ENCODE data around the gene WNK2. TPM values are rescaled to one million over a fixed set of nuclear protein-coding genes. Genes with fewer than 3 reads are reported as not detected.

Gene WNK2
- total RNA-seq, 2 donors from 2014 or later: 2.6 to 3.8 TPM

DNA sequence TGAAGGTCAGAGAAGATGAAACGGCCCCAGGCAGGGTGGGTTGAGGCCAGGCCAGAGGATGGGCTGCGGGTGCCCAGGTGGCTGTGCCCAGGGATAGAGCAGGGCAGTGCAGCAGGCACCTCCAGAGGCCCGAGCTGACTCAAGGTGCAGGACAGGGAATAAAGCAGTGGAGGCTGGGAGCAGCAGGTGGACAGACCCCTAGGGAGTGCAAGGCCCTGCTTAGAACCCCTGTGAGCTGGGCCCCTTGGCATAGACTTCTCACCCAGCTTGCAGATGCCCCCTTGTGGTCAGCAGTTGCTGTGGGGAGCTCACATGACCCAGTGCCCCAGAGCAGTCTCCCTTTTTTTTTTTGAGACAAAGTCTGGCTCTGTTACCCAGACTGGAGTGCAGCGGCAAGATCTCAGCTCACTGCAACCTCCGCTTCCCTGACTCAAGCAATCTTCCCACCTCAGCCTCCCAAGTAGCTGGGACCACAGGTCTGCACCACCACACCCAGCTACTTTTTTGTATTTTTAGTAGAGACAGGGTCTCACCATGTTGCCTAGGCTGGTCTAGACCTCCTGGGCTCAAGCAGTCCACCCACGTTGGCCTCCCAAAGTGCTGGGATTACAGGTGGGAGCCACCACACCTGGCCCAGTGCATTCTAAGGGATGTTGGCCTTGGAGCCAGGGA is 118.8 kb downstream of the WNK2 start:
- H3K27ac Mint-ChIP-seq: peak overlapping the region in 1 of 2 donors; percentile 5
- ATAC-seq (peak; percentile 71 to 83), DNase-seq (ENCODE audit: low spot score in 2 of 2) (peak; percentile 54 to 63)
- no peaks in the 10 kb centered on the region for H3K36me3 Mint-ChIP-seq
- H3K9me3 Mint-ChIP-seq: no peaks in the 10 kb centered on the region

DNA sequence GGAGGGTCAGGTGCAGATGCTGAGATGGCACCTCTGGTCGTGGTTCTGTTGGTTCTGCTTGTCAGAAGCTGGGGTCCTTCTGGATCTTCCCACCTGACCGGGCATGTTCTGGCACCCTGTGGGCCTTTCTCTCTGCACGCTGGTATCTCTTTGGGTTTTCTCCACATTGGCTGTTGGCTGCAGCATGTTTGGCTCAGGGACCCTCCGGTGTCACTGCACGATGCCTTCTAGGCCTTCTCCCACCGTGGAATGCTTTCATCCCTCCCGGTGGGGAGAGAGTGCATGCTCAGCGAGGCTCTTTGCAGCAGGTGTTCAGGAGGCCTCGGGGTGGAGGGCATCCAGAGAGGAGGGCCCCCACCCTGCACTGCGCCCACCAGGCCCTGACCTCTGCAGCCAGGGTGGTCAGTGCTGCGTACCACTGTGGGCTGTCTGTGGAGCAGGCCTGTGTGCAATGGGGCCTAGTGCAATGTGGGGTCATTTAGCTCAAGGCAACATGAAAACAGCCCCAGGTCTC is 119.4 kb downstream of the WNK2 start:
- Mint-ChIP-seq H3K9me3 (no peaks in the 10 kb centered on the region), H3K27ac (no peak overlapping the region), H3K36me3 (no peaks in the 10 kb centered on the region)
- DNase-seq (ENCODE audit: low spot score in 2 of 2) (peak in 1 of 2 donors; percentile 54), ATAC-seq (no peak)

DNA sequence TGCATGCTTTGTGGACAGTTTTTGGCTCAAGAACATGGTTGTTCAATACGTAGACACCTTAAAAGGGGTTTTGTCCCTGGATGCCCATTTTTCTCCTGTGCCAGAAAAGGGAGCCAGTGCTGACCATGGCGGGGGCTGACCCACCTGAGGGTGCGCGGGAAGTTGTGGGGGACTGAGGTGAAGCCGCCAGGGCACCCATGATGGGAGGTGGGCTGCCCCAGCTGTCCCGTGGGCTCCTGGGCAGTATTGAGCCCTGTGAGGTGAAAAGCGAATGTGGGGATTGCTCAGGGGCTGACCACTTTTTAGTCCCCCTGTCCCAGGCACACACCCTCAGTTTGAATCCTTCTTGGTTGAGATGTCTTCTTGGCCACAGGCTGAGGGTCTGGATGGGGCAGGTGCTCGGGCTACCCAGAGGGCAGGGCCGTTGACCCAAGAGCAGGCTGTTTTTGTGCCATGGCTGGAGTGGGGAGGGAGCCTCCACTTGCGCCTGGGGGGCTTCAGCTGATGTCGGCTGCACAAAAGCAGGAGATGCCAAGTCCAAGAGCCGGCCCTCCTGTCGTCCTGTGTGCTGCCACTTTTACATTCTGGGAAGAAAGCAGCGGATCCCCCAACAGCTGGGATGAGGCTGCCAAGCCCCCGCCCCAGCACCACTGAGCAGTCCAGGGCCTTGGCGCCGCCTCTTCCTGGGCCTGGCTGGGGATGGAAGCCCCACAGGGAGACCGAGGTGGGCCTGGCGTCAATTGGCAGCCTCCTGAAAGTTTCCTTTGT is 120.1 kb downstream of the WNK2 start:
- Mint-ChIP-seq H3K27ac (no peak overlapping the region), H3K9me3 (no peaks in the 10 kb centered on the region), H3K36me3 (no peaks in the 10 kb centered on the region)
- no peak for ATAC-seq
- DNase-seq (ENCODE audit: low spot score in 2 of 2): peak in 1 of 2 donors; percentile 47

DNA sequence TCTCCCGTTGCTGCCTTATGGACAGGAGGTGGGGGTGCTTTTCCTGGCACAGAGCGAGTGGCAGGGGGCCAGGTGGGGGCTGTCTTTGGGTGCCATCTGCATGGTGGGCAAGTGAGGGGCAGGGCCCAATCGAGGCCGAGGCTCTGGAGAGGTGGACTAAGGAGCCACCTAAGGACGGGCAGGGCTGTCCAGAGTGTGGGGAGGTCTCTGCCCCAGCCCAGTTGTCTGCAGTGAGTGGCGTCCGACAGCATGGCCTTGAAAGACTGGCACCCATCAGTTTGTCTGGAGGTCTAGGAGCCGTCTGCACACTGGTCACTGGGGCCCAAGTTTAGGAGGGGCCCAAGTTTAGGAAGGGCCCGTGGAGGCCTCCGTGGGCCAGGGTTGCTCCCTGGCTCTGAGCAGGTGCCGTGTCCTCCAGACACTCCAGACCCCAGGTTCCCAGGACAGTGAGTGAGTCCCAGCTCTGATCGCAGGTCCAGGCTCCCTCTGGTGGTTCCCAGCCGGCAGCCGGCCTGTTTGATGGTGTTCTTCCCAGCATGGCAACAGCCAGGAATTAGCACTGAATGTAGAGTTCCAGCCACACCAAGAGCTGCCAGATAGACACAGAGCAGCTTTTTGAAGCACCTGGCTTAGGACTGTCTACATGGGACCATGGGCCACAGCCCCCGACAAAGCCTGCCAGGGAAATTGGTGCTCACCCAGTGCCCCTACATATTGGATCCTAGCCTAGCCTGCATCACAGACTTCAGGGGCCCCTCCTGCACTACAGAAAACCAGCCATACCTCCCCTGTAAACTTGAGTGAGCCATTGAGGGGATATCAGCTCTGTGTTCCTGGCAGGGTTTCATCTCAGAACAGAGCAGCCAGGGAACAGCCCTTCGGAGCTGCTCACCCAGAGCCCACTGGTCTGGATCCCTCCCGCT is 120.9 kb downstream of the WNK2 start:
- Mint-ChIP-seq H3K36me3 (no peaks in the 10 kb centered on the region), H3K9me3 (no peaks in the 10 kb centered on the region), H3K27ac (no peak overlapping the region)
- DNase-seq (ENCODE audit: low spot score in 2 of 2): peak in 1 of 2 donors; percentile 47
- ATAC-seq: peak in 1 of 2 donors; percentile 37

DNA sequence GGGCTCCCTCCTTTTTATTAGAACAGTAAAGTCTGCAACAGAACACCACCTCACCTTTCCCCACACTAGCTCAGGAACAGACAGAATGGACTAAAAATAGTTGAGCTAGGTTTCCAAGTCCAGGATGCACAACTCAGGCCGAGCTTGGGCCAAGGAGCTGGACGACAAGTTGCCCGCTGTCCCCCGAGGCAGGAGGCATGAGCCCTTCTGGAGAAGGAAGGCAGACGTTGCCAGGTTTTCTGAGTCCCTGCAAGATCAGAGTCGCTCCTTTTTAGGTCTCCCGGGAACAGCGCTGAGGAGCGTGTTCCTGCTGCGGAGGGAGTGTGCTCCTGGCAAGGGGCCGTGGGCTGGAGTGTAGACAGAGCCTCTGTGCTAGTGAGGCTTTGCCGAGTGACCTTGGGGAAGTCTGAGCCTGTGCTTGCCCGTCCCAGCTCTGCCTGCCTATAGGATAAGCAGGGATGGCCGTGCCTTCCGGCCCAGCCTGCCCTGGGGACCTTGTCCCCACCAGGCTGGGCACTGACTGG is 121.6 kb downstream of the WNK2 start:
- ATAC-seq (no peak), DNase-seq (ENCODE audit: low spot score in 2 of 2) (no peak)
- H3K36me3 Mint-ChIP-seq: no peaks in the 10 kb centered on the region

DNA sequence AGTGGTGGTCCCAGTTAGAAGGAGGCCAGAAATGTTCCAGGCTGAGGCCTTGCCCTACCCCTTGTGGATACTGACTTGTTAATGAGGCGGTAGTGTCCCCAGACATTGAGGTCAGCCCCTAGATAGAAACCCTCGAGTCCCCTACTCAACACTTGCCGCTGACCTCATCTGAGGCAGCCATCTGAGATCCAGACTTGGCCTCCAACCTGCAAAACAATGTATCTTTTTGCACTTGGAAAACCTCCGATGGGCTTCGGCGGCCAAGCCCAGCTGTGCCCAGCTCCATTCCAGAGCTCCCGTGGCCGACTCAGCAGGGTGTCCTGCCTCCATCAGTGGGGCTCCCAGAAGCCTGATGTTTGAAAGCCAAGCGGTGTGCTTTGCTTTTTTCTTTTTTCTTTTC is 122.1 kb downstream of the WNK2 start:
- ATAC-seq (no peak), DNase-seq (ENCODE audit: low spot score in 2 of 2) (no peak)
- Mint-ChIP-seq H3K36me3 (no peaks in the 10 kb centered on the region), H3K27ac (peak overlapping the region in 1 of 2 donors; percentile 65), H3K9me3 (no peaks in the 10 kb centered on the region)

More for the DNA sequence above, 121.6 kb downstream of the WNK2 start:
- no peaks in the 10 kb centered on the region for H3K9me3 Mint-ChIP-seq
- no peak overlapping the region for H3K27ac Mint-ChIP-seq

DNA sequence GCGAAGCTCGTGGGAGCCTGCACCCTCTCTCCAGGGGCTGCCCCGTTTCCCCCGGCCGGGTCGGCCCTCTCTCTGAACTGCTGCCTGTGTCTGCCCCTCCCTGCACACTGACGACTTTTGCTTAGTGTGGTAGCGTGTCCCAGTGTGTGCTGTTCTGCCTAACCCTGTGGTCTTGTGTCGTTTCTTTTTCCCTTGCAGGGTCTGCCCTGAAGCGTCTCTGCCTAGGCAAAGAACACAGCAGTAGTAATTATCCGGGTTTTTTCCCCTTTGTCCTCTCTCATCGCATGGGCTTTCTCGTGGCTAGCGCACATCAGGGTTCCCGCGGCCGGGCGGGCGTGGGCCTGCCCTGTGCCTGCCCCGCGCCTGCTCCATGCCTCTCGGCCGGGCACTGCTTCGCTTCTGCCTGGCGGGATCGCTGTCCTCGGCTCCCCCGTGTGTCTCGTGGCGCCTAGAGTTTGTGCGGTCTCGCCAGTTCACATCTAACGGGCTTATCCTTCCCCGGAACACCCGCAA is 122.7 kb downstream of the WNK2 start:
- ATAC-seq (no peak), DNase-seq (ENCODE audit: low spot score in 2 of 2) (no peak)
- Mint-ChIP-seq H3K9me3 (no peaks in the 10 kb centered on the region), H3K36me3 (no peaks in the 10 kb centered on the region), H3K27ac (peak overlapping the region in 1 of 2 donors; percentile 65)

DNA sequence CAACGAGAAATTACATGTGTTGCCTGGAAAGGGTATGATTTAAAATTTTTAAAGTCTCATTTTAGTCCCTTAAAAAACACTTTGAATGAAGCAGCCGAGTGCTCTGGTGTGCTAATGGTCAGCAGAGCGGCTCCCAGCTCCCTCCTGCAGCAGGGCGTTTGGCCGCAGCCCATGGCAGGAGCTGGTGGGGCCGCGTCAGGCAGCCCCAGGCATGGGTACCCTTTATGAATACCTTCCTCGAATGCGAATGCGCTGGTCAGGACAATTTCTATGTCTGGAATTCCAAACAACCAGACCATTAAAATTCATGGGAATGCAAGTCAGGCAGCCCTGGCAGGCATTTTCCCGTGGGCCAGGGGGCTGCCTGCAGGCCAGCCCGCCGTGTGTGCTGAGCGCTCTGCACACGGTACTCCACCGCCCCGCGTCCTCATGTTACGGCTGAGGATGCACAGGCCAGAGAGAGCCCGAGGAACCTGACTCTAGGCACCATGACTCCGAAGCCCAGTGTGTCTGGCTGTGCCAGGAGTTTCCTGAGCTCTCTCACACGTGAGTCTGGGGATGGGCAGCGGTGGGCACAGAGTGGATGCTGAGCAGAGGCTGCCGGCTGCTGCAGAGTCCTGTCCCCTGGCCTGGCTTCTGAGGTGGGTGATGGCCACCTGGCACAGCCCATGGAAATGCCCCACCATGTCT is 123.7 kb downstream of the WNK2 start:
- no peak for ATAC-seq
- Mint-ChIP-seq H3K9me3 (no peaks in the 10 kb centered on the region), H3K36me3 (no peaks in the 10 kb centered on the region), H3K27ac (no peak overlapping the region)
- DNase-seq (ENCODE audit: low spot score in 2 of 2): no peak

DNA sequence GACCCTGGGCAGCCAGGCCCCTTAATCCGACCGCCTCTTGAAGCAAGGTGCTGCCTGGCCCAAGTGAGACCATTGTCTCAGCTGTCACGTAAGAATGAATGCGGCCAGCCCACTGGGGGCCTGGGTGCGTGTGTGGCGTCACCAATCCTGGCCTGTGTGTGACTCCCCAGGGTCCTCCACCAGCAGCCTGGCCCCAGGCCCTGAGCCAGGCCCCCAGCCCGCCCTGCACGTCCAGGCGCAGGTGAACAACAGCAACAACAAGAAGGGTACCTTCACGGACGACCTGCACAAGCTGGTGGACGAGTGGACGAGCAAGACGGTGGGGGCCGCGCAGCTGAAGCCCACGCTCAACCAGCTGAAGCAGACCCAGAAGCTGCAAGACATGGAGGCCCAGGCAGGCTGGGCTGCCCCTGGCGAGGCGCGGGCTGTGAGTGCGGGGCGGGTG is 124.2 kb downstream of the WNK2 start:
- no peak for DNase-seq (ENCODE audit: low spot score in 2 of 2)
- Mint-ChIP-seq H3K9me3 (no peaks in the 10 kb centered on the region), H3K27ac (no peak overlapping the region), H3K36me3 (no peaks in the 10 kb centered on the region)
- ATAC-seq: no peak

DNA sequence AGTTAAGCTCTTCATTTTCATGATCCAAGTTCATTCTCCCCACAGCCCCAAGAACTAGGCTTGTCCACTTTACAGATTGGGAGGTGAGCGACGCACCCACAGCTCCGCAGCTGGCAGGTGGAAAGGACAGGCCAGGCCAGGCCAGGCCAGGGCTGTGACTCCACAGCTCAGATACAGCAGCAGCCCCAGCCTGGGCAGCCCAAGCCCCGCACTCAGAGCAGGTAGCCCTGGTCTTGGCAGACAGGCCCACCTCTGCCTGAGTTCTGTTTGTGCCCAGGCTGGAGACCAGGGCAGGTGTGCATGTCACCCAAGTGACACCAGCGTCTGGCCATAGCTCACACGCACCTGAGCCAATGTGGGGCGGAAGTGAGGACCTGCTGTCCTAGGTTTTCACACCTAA is 124.7 kb downstream of the WNK2 start:
- ATAC-seq (no peak), DNase-seq (ENCODE audit: low spot score in 2 of 2) (no peak)
- H3K9me3 Mint-ChIP-seq: no peaks in the 10 kb centered on the region
- H3K27ac Mint-ChIP-seq: no peak overlapping the region
- H3K36me3 Mint-ChIP-seq: no peaks in the 10 kb centered on the region

DNA sequence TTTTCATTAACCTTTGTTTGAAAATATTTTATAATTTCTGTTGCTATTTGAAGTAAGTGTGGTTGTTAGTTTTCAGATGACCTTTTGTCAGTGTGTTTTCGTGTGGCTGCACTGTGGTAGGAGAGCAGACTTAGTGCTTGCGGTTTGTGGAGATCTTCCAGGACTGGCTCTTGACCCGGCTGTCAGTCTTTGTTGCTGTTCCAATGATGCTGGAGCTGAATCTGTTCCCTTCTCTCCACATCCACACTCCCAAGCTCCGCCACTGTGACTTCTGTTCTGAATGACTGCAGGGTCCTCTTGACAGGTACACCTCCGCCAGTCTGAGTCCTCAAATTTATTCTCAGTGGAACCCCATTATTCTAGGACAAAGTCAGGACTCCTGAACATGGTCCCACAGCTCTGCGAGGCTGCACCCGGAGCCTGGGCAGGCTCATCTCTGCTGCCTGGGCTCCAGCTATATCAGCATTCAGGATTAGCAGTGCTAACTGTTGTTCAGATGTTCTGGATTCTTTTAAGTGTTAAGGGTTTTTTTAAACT is 126.0 kb downstream of the WNK2 start:
- ATAC-seq (no peak), DNase-seq (ENCODE audit: low spot score in 2 of 2) (no peak)
- Mint-ChIP-seq H3K9me3 (no peaks in the 10 kb centered on the region), H3K27ac (no peak overlapping the region), H3K36me3 (no peaks in the 10 kb centered on the region)

DNA sequence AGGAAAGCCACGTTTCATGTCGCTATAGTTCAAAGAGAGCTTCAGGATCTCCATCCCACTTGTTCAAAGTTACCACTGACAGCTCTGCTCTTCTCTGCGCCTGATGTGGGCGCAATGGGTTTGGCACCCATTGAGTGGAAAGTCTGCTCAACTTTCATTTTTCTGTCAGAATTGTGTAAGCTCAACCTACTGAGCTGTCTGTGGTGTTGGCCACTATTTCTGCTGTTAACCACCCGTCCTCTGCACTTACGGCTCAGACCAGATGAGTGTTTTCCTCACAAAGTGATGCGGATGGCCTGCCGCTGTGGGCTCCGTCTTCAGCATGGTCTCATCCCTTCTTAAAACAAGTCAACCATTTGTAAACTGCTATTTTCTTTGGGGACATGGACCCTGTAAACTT is 131.2 kb downstream of the WNK2 start:
- H3K36me3 Mint-ChIP-seq: no peaks in the 10 kb centered on the region
- ATAC-seq (no peak), DNase-seq (ENCODE audit: low spot score in 2 of 2) (no peak)
- H3K27ac Mint-ChIP-seq: no peak overlapping the region
- no peaks in the 10 kb centered on the region for H3K9me3 Mint-ChIP-seq

DNA sequence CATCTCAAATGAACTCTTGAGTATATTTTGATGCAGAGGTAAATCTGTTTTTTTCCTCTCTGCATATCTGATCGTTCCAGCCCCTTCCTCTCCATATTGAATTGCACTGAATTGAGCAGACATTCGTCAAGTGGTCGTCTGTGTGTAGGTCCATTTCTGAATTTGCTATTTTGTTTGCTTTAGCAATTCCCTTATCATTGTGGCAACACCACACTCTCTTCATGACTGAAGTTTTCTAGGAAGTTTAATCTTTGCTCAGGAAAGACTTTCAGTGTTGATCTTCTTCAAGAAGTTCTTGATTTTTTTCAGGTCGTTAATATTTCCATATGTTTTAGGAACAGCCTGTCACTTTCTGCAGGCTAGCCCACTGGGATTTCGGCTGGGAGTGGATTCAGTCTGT is 132.0 kb downstream of the WNK2 start:
- Mint-ChIP-seq H3K27ac (no peak overlapping the region), H3K9me3 (no peaks in the 10 kb centered on the region), H3K36me3 (no peaks in the 10 kb centered on the region)
- DNase-seq (ENCODE audit: low spot score in 2 of 2) (no peak), ATAC-seq (no peak)

DNA sequence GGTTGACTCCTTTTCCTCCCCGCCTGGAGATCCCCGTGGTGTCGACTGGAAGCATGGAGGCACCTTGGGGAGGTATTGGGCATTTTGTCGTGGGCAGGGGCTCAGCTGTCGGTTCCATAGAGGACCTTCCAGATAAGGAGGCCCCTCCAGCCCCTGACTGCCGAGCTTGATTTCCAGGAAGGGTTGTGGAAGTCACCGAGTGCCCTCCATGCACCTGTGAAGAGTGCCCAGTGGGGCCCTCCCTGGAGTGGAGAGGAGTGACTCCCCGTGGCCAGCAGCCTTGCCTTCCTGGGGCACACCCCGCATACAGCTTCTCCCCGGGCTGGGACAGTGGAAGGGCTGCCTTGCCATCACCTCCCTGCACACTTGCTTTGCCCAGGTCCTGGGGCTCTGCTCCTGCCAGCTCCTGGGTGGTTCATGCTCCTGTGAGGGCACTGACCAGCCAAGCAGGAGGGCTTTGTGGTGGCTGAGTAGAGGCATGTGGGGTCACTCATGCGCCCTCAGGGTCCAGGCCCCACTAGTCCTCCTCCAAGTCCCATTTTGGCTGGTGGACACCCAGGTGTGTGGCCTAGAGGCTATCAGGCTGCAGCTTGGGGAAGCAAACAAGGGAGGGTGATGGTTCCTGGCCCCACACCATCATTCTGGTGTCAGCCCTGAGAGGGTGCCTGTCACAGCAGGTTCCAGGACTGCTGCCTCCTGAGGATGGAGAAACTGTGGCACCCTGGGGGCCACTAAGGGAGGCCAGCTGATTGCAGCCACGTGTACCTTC is 133.0 kb downstream of the WNK2 start:
- no peaks in the 10 kb centered on the region for H3K9me3 Mint-ChIP-seq
- no peak for ATAC-seq
- H3K36me3 Mint-ChIP-seq: no peaks in the 10 kb centered on the region
- no peak for DNase-seq (ENCODE audit: low spot score in 2 of 2)
- no peak overlapping the region for H3K27ac Mint-ChIP-seq

DNA sequence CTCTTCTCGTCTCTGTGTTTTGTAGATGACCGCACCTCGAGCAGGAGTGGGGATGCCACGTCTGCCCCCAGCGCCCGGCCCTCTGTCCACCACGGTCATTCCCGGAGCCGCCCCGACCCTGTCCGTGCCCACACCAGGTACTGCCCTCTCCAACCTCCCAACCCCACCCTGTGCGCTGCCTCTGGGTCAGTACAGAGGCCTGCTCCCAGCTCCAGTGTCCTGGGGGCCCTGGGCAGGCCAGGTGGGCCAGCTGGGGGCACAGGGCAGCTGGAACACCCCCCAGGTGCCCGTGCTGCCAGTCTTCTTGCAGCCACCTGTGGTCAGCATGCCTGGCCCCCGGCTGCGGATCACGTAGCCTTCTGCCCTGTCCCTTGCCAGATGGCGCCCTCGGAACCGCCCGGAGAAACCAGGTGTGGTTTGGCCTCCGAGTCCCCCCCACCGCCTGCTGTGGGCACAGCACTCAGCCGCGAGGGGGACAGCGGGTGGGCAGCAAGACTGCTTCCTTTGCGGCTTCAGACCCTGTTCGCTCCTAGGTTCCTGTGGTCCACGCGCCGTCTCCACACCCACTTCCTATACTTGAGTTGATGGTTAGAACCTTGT is 133.7 kb downstream of the WNK2 start:
- DNase-seq (ENCODE audit: low spot score in 2 of 2) (no peak), ATAC-seq (no peak)
- no peaks in the 10 kb centered on the region for H3K9me3 Mint-ChIP-seq
- H3K27ac Mint-ChIP-seq: no peak overlapping the region
- H3K36me3 Mint-ChIP-seq: no peaks in the 10 kb centered on the region
